Stimulated activated CD8-positive, alpha-beta memory T cell treated with anti-CD3 and anti-CD28 coated beads, Interleukin-7, amount 100 ng/mL, for 1 hour (primary cell): ENCODE data around the gene LRP8.

Experiments
- DNase-seq, 2 donors: peaks; one replicate each; pipeline ENCODE4 v3.0.0-alpha.2; 2020; ENCODE audit warnings: low read depth in 2 of 2

The LRP8 gene

GRCh38 chr1:53328009-53328461 lies at the start of gene LRP8:
Gene LRP8 (minus strand): TSS chr1:53328070. CDS start chr1:53327912, 158 bp downstream.
- peak; percentile 45 to 55 for DNase-seq

GRCh38 chr1:53377438-53377841 lies 49.6 kb upstream of the LRP8 start:
- DNase-seq, result no peak

- DNase-seq, result no peak
Observed at GRCh38 chr1:53376742-53377437, 49.0 kb upstream of the LRP8 start.

- DNase-seq, result no peak
Observed at GRCh38 chr1:53376041-53376461, 48.2 kb upstream of the LRP8 start.

- no peak for DNase-seq
Observed at GRCh38 chr1:53375440-53375839, 47.6 kb upstream of the LRP8 start.

- no peak for DNase-seq
Observed at GRCh38 chr1:53373246-53373645, 45.4 kb upstream of the LRP8 start.

GRCh38 chr1:53372501-53372951 lies 44.7 kb upstream of the LRP8 start:
- no peak for DNase-seq

- DNase-seq, result no peak
Observed at GRCh38 chr1:53371851-53372250, 44.0 kb upstream of the LRP8 start.

- DNase-seq, result no peak
Observed at GRCh38 chr1:53371121-53371666, 43.3 kb upstream of the LRP8 start.

GRCh38 chr1:53370369-53370961 lies 42.6 kb upstream of the LRP8 start:
- DNase-seq, result no peak

- no peak for DNase-seq
Observed at GRCh38 chr1:53369761-53370160, 41.9 kb upstream of the LRP8 start.

- DNase-seq, result no peak
Observed at GRCh38 chr1:53369034-53369750, 41.3 kb upstream of the LRP8 start.

- DNase-seq, result no peak
Observed at GRCh38 chr1:53368314-53369033, 40.6 kb upstream of the LRP8 start.

- no peak for DNase-seq
Observed at GRCh38 chr1:53367503-53368313, 39.8 kb upstream of the LRP8 start.

- DNase-seq, result no peak
Observed at GRCh38 chr1:53366901-53367502, 39.1 kb upstream of the LRP8 start.

GRCh38 chr1:53365437-53366063 lies 37.7 kb upstream of the LRP8 start:
- DNase-seq, result no peak

GRCh38 chr1:53362851-53363642 lies 35.2 kb upstream of the LRP8 start:
- no peak for DNase-seq

- DNase-seq, result no peak
Observed at GRCh38 chr1:53362270-53362669, 34.4 kb upstream of the LRP8 start.

- no peak for DNase-seq
Observed at GRCh38 chr1:53361541-53361961, 33.7 kb upstream of the LRP8 start.
